GM18508 (cell line): ENCODE results near the gene IL9.

Experiments used
- ATAC-seq: cut with Tn5 transposase; IDR thresholded peaks from one replicate; pipeline ENCODE4 v1.9.1; 2021; ENCODE audit warnings: moderate number of reproducible peaks; ENCODE audit not compliant: insufficient read depth, unreplicated experiment

IL9 gene

DNA sequence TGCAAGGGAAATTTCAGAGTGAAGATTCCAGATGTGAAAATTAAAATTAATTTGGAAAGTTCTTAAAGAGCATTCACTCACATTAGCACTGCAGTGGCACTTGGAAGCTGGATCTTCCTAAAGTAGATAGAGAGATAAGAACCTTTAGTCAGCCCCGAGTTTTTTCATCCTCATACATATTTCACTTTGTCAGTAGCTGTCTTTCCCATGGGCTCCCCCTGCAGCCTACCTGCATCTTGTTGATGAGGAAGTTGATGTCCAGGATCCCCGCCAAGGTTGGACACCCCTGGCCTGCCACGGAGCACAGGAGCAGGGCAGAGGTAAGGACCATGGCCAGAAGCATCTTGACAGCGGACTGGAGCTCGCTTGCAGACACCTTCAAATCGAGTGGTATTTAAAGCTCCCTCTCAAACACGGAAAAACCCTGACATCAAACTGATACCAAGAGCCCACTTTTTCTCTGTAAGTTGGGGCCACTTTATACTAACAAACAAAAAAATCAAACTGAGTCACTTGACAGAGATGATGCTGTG lies at the start of gene IL9:
Gene IL9 (minus strand): TSS at position 368 of the 533 bp plus-strand sequence. CDS start 25 bp downstream, at position 343.
- no peak for ATAC-seq

DNA sequence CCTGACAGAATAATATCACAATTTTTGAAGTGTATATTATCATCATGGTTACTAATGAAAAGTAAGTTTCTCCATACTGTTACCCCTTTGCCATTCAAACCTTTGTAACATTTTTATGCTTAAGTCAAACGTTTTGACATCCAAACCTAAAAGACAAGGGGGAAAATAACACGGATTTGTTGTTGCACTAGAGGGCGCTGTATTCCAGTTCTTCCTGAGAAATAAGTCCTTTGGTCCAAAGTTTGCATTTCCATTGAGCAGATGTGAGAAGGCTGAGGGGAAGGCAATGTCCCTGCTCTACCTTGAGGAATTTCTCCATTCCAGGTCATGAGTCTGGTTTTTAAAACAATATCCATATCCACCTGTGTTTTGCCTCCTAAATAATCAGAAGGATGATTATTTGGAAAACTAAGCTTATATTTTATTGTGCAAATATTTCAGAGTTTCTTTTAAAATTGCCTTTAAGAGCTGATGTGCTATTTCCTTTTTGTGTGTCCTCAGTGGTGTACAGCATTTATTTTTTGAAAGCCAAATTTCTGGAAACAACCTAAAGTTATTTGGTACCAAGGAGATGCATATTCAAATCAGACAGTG lies 49.4 kb upstream of the IL9 start:
- no peak for ATAC-seq

DNA sequence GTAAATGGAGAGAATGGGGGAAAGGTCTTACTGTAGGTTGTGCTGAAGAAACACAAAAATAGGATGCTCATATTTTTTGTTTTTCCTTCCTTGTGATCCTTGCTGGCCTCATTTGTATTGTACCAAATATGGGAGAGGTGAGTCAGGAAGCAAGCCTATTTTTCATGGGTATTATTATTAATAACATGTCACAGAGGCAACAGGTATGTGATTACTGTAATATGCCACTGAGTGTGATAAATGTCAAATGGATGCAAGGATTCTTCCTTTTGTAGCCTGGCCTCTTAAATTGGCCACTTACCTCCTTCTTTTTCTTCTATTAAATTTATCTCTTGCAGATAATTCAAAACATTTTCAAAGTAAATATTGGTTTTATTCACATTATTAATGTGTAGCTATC lies 48.9 kb upstream of the IL9 start:
- ATAC-seq: no peak

DNA sequence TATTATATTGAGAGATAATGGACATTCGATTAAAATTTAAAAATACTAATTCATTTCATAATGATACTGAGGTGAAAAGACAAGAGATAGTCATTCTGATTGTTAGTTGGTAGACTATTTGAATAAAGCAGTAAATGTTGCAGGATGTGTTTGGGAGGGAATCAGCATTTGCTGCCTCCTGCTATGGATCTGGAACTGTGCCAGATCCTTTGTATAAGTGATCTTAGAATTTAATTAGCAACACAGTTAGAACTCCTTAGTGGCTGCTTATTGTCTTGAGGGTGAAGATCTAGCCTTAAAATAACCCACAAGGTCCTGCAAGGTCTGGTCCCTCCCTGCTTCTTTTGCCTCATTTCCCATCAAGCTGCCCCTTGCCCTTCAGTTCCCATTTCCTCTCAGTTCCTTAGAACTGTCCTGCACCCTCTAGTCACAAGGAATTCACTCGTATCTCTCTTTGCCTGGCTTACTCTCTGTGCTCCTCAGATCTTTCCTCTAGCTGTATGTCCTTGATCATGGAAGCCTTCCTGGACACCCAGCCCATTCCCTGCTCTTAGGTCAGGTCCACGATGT lies 46.6 kb upstream of the IL9 start:
- no peak for ATAC-seq

DNA sequence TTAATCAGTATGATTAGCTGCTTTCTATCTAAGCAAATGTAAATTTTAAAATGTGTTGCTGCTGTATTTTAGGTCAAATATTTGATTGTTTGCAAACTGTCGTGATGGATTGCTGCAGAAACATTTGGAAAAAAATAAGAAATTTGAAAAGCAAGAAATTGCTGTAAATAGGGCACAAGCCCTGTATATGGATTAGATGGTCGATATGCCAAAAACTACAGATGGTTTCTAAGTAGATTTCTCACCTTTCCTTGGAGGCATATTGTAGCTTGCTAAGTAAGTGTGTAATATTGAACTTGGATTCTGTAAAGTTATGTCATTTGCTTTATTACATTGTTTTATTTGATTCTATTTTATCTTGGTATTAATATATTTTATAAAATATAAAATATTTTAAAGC lies 46.1 kb upstream of the IL9 start:
- ATAC-seq: no peak

DNA sequence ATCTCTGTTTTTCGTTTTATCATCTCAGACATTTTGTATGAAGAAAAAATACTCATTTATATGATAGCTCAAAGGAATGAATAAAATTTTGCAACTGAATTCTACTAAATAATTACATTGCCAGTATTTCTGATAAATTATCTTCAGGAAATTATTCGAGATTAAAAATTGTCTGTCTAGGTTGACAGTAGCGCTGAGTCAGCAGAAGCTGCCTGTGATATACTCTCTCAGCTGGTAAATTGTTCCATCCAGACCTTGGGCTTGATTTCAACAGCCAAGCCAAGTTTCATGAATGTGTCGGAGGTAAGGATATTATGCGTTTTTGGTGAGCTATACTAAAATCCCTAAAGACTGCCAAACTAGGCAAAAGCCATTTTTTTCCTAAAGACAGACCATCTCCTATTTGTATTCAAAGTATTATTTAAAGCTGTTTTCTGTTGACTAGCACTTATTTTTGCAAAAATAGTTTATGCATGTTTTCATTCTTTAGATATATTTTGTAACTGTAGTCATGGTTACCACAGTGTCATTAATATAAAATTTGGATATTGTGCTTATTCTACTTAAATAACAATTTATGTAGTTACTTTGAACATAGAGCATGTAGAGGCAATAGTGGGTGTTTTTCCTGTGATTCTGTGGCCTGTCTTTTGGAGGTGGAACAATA lies 41.7 kb upstream of the IL9 start:
- no peak for ATAC-seq

DNA sequence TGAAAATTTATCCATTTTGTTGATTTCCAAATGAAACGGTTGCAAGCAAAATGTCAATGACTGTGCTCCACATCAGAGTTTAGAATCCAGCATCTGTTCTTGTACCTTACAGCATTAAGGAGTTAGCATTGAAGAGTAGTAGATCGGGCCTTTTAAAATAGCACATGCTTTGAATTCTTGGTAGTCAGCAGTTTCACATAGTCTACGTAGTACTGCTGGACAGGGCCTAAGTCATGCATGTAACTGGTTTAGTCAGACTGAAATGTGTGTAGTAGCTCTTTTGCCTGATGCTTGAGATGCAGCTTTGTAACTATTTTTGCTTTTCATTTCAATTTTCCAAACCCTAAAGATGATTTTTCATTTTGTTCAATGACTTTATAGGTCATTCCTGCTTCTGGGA lies 39.3 kb upstream of the IL9 start:
- ATAC-seq: no peak

DNA sequence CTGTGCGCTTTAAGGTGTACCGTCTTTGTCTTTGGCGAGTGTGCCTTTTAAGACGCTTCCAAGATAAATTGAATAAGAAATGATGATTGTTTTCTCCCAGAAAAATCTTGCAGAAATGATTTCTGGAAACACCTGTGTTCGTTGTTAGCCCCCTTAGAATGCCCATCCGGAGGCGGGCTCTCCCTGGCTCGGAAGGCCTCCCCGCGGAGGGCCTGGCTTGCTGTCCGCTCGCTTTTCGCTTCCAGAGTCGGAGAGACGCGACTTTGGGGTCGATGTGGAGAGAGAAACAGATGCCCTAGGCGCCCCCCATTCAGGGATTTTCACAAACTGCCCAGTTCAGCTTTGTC lies 35.3 kb upstream of the IL9 start:
- ATAC-seq: no peak

DNA sequence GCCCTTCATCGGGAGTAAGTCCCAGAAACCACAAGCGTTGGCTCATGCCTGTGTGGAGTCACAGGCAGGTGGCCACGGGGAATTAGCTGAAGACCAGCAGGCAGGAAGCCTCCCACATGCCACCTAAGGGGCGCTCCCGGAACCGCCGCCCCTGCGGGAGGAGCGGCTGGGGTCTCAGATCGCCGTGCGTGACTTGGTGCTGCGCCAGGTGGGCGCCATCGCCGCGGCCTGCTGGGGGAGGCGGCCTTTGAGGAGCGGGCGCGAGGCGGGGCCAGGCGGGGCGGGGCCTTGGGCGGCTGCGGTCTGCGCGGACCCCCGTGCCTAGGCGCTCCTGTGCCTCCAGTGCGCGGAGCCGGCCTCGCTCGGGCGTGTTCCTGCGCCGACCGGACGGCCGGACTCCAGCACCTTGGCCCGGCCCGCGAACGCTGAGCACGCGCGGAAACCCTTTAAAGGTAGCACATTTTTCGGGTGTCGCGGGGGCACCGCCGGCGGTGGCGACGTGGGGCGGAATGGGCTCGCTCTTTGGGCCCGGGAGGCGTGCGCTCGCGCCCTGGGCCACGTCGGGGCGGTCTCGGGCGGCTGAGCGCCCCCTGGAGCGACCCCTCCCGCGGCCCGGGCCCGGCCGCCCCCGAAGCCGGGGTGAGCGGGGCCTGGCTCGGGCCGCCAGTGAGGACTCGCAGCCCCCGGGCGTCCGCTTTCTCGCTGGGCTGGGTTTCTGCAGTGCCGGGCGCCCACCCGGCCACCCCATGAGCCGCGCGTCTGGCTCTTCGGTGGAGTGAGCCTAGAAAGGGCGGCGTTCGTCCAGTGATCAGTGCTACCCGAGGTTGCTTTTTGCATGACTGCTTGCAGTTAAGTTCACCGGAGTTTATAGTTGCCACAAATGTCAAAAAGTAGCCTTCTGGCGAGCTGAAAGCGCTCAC lies 34.6 kb upstream of the IL9 start:
- ATAC-seq: no peak

DNA sequence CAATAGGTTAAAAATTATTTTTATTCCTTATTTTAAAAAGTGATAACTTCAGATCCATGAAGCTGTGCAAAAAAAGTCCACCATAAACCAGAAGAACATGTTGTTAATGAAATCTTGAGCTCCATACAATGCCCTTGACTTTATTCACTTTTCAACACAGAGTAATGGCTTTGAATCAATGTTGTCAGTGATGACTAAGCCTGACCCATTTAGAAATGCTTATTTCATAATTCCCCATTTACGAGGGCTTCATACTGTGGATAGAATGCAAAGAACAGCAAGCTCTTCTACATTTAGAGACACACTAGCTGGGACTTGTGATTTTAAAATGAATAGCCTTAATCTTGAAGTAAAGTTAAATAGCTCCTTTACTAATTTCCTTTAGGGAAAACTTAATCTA lies 25.7 kb upstream of the IL9 start:
- ATAC-seq: no peak

DNA sequence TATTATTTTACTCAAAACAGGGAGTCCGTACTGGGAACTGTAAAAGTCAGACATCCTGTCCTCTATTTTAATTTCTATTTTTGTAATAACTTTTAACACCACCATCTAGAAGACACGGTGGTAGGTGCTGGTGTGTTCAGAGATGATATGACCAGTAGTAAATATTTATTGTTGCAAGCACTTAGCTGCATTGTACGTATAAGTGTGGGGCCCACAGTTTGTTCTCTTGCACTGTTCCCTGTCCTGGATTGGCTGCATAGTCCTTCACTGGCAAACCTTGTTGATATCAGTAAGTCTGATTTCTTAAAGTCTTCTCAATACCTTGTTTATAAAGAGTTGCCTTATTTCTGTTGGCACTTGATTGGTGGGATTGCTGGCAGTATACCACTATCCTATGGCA lies 24.6 kb upstream of the IL9 start:
- no peak for ATAC-seq

DNA sequence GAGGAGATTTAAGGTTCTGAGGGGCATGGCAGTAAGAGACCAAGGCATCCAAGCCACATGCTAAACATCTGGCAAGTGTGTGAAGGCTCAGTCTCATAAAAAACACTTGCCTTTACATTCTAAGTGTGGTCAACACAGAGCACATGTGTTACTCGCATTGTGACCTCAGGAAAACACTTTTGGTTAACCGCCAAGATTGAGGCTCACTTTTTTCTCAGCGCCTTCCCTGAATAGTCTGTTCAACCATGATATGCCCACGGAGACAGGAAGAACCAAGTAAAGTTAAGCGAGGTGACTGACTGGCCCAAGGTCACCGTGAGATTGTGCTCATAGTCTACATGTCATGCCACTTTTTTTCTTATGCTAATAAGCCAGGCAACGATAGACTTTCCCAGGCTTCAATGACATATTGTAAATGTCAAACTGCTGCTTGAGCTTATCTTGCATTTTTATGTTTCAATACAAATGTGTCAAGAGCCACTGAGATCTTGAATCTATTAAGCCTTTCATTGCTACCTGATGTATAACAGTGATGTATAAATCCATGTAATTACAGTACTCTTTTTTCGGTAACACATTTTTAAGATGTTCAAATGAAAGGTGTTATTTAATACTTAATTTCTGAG lies 21.1 kb upstream of the IL9 start:
- ATAC-seq: no peak

DNA sequence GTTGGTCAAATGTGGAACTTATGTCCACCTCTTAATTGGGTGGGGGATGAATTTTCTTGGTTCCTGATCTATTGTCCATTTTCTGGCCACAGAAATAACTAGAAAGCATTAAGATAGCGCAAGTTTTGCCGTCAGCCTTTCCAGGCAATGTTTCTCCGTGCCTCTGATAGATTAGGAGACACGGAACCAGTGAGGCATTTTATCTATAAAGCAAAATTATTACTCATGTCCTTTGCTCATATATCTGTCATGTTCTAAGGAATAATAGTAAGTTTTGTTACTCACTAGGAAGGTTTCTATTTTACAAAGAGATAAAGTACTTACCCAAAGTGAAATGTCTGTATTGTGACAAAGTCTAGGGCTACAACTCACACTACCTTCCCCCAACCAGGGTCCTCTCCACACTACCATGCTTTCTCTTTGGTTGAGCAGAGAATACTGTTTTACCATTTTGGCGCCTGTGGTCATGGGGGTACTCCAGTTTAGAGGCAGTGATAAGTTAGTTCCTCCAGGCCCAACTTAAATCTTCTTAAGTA lies 19.9 kb upstream of the IL9 start:
- ATAC-seq: no peak

DNA sequence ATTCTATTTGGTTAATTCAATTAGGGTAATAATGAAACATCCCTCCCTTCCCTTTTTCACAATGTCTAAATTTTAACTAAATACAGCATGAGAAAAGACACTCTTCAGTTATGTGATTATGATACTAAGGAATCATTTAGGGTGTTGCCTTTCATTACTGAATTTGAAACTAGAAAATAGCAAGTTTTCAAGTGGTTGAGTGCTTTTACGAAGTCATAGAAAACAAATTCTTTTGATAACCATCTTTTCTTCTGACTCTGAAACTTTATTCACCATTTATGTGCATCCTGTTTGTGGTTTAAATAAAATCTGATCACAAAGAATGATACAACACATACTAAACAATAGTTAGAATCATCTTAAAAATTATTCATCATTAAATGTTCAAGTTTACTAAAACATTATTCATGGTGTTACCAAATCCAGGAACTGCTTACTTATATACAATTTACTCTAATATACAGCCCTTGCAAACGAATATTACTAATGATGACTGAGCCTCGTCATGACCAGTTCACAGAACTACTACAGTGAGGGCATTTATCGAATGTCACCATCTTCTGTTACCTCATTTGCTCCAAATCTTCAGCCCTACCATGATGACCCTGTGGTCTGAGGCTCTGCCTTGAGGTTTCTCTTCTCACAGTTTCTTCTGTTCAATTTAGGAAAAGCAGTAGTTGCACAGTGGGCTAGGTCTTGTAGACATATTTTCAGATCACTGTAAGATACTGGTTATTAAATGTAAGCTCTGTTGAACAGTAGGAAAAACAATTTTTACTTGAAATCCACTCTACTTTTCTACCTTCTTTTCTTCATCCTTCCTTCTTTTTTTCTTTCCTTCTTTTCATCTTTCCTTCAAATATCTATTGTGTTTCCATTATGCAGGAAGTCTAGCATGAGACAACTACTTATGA lies 18.3 kb upstream of the IL9 start:
- no peak for ATAC-seq

DNA sequence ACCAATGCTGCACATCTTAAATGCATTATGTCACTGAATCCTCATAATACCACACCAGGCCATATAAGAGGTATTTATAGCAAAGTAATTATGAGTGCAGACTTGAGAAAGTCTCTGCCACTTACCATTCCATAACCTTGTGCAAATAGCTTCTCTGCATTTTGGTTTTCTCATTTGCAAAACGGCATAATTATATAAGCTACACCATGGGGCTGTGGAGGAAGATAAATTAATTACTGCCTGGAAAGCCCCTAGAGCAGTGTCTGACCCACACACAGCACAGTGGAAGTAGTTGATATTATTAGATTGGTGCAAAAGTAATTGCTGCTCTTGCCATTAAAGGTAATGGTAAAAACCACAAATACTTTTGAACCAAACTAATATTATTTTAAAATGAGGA lies 9.5 kb upstream of the IL9 start:
- ATAC-seq: no peak

DNA sequence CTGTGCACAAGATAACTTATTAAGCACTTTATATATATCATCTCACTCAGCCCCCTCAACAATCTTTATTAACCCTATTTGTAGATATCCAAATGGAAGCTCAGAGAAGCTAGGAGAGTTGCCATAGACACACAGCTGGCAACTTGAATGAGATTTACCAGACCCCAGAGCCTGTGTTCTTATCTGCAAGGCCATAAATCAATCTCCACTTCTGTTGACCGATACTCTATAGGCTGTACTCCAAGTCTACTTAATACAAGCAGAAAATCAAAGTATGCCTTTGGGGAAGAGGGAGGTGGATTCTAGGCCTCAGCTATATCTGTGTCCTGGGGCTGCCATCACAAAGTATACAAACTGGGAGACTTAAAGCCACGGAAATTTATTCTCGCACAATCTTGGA lies 6.0 kb upstream of the IL9 start:
- no peak for ATAC-seq

DNA sequence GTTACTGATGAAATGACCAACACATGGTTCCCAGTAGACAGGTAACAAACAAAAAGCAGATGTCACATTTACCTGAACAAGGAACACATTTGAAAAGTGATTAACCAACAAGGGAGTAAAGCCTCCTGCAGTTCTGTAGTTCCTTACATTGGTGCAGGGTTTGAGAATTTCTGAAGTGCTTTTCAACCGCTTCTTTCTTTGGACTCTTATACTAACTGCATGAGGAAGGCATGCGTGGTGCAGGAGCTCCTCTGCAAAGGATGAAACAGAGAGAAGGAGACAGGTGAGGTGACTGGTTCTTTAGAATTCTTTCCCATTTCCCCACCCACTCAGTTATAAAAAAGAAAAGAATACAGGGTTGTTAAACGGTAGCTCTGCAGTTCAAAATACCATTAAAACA lies 4.6 kb upstream of the IL9 start:
- ATAC-seq: no peak

DNA sequence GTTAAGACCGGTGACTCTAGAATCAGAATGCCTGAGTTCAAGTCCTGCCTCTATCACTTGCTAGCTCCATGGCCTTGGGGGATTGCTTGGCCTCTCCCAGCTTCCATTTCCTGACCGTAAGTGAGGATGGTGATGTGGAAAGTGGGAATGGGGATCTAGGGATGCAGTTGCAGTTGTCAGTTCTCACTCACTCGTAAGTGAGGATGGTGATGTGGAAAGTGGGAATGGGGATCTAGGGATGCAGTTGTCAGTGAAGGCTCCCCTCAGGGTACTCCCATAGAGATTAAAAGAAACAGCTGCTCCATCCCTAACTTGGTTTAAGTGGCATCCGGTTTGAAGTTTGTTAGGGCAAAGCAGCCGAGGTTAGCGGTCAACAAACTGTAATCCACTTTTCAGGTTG lies 3.0 kb upstream of the IL9 start:
- no peak for ATAC-seq

DNA sequence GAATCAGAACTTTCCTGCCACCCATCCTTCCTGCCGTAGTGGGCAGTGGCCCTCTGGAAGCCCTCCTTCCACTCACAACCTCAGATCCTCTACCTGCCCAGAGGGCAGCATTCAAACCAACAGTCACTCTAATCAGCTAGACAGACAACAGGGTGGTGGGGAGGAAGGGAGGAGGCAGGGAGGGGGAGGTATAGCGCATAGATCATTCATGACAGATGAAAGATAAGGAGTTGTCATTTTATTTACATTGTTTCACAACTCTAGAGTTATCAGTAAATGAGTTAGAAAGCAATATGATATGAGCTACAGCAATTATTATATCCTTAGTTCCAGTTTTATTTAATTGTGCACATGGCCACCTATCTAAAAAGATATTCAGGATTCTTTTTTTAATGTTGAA lies 852 bp downstream of the IL9 start:
- no peak for ATAC-seq
